Measurements from ENCODE around the gene FILIP1.

FILIP1 gene

DNA sequence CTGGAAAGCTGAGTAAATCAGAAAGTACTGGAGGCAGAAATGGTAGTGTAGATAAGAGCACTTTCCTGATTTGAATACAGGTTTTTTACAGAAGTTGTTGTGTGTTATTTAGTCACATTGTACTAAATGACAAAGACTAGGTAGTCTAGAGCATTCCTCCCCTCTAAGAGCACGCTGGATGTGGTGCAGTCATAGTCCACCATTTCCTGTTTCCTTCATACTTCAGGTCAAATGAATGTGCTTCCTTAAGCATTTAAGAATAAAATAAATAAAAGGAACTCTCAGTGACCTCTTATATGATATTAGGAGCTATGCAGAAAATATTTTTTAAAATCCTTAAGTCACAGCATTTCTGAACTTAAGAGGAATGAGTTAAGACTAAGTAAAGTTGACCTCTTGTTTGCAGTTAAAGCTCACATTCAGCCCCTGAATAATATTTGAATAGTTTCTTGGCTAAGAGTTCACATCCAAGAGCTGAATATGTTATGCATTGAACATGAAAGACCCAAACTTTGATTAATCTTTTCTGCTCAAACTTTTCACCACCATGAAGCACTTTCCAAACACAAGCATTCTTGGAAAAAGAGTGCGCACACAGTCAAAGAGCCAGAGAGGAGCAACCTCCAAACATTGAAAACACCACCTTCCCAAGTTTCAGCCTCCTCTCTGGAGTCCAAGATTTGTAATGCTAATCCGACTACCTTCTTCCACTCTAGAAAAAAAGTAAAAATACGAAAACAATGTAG is 155.6 kb downstream of the FILIP1 start:
- no peak for DNase-seq

DNA sequence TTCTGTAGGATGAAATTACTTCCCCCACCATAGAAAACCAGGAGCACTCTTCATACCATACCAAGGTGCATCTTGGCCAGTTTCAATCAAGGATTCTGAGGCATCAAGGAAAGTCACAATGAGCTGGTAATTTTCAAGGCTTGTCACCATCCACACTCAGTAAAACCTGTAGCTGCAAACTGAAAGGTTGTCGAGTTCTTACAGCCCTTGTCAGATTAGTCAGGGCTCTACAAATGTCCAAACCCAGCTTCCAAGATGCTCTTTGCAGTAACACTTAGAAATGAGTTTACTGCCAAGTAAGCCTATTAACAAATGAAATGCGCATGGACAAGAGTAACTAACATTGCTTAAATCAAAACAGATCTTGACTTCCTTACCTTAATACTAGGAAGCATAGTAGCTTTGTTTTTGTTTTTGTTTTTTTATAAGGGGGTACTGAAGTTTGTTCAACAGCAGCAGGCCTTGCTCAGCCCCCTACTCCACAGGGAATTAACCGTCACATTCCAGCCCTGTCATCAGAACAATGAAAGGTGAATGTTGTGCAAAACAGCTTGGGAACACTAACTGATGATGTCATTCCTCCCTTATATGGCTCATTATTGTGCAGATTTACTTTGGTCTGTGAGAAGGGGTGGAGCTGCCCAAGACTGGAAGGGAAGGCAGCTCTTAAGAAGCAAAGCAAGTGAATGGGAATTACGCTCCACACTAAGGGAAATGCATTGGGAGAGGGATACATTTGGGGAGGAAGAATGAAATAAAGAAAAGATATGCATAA is 159.1 kb downstream of the FILIP1 start:
- DNase-seq: no peak

DNA sequence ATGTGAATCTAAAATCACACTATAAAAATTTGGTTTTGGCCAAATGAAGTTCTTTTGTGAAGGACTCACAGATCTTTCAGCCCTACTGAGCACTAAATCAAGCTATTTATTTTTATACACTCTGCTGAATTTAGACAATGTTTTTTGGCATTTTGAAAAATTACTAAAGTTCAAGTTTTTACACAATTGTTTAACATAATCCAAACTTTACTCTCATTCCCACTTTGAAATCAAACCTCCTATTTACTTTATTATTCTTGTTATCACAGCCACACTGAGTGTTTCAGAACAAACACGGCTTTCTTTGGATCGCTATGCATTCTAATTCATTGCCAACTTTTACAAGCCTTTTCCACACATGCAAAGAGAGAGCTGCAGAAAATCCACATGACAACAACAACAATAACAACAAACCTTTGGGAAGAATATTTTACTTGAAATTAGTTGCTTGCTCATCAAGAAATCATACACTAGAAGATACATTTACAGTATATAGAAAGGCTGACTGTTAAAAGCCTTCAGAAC is 159.9 kb downstream of the FILIP1 start:
- peak in 1 of 51 donors; percentile 37 for DNase-seq

DNA sequence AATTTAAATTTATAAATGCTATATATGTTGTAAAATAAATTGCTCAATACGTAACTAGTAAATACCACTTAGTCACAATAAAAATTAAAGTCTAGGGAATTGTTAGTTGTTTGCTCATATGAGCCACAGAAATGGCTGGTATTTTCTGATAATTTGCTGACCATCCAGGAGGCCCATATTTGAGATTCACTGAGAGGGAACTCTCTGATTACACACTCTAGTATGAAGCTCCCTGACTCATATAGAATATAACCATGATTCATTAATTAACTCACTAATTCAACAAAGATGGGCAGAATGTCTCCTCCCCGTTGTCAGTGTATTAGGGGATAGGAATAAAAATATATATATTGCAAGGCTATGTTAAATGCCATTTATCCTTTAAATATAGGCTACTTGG is 162.4 kb downstream of the FILIP1 start:
- no peak for DNase-seq

DNA sequence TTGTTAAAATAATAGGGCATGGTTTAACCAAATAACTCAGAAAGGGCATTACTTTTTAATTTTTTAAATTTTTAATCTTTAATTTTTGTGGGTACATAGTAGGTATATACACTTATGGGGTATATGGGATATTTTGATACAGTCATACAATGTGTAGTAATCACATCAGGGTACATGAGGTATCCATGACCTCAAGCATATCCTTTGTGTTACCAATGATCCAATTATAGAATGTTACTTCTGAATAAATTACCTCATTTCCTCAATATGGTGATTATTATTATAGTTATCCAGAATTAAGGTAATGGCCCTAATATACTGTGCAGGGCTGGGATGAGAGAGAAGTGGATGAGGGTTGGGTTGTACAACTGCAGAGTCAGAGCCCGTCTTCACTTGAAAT is 163.9 kb downstream of the FILIP1 start:
- no peak for DNase-seq

DNA sequence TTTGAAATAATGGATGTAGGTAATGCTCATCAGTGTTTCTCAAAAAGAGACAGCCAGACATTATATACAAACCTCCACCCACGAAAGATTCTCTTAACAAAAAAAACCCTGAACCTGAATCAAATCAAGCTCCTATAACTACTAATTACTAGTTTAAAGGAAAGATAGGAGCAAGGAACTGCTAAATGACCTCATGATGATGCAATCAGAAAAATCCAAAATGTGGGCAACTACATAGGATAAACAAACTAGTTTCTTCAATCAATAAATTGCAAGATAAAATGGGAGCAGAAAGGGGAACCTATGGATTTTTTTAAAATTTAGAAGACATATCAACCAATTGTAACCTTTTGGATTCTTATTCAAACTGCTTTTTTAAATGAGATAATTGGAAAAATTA is 165.8 kb downstream of the FILIP1 start:
- DNase-seq: no peak

DNA sequence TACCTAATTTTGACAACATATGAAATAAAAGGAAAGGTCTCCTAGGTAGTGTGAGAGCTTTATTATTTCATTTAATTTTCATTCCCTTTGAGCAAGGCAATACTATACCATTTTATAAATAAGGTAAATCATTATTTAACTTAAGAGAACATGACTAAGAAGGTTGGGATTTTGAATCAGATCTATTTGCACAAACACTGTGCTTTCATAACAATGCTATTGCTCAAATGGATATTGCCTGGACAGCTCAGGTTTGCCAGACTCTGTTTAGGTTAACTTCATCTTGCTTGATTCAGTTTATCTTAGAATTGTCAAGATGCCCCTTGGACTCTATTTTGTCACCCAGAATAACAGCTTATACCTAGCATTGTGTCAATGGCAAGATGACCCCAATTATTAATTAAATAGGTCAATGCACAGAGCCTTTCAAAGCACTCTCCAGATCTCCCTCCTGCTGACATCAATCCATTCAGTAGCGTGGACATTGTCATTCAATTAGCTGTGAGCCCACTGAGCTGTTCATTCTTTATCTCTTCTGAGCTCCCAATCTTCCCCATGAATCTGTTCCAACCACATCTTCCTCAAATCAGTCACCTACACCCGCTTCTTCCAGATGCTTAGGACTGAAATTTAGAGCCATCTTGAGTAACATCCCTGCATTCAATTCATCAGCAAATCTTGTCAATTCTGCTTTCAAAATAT is 166.9 kb downstream of the FILIP1 start:
- no peak for DNase-seq

DNA sequence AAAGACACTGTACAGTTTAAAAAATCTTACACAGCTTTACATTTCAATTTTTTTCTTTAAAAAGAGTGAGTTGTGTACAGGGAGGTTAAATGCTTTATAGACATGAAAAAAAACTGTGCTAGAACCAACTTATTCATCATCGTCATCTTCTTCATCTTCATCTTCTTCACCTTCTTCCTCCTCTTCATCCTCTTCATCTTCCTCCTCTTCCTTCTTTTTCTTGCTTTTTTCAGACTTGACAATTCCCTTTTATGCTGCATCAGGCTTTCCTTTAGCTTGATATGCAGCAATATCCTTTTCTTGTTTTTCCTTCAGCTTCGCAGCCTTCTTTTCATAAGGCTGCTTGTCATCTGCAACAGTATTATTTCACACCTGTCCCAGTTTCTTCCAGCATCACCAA is 174.7 kb downstream of the FILIP1 start:
- no peak for DNase-seq

DNA sequence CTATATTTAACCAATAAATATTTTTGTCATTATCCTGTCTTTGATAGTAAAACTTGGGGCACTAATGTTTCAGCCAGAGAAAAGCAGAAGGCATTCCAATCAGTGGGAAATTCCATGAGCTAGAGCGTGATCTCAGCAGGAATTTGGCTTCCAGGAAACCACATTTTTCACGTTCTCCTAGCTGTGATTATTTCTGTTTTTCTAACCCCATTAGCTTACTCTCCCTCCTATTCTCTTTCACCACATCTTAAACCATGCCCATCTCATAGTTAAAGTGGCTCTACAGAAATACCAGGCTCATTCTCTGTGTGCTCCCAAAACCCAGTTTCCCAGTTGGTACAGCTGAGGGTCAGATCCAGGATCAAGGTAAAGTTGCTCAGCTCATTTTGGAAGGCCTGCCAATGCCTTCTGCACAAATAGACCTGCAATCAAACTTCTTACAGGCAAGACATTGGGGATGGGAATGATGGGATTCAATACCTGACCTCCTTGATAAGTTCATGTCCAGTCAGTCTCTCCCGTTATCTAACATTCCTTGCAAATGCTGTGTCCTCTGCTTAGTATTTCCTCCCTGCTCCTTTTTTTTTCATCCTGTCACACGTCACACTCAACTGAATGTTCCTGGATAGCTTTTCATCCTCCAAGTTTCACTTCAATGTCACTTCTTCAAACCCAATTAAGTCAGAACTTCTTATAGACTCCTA is 175.9 kb downstream of the FILIP1 start:
- no peak for DNase-seq

DNA sequence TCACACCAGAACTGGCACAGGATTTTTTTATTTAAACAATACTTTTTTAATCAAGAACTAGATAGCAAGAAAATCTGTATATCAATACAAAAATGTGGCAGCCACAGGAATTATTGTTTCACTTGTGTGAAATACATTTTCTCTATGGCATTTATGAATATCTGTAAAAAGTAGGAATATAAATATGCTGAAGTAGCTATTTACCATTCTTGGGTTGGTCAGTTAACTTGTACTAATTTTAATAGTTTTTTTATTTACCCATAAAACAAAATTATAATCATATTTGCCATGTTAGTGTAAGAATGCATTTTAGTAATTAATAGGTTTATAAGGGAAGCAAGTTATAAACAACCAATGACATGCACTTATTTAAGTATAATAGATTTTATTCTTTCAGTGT is 177.6 kb downstream of the FILIP1 start:
- DNase-seq: no peak

DNA sequence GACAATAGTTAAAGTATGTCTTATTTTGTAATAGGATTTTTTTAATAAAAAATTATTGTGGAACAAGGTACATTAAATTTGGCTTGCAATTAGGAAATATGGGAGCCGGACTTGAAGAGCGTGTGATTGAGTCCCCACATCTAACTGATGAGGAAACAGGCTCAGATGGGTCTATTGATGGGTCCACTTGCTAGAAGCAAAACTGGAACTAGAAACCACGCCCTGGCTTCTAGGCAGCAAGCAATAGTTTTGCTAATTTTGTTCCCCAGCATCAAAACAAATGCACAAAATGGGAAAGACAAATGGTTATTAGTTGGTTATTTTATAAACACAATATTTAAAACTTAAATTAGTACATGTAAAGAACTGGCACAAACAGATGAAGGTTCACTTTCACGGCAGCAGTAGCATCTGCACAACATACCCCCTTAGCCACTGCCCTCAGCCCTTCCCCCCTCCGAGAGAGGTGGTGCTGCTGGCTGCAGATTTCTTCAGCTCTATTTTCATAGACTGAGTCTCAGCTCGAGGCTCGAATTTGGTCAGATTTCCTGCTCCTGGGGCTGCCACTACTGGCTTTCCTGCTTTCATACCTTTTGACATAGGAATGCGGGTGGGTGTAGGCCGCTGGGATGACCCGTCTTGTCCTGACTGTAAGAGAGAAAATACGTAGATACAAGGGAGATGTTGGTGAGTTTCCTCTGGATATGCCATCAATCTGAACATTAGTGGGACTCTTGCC is 185.2 kb downstream of the FILIP1 start:
- no peak for DNase-seq

DNA sequence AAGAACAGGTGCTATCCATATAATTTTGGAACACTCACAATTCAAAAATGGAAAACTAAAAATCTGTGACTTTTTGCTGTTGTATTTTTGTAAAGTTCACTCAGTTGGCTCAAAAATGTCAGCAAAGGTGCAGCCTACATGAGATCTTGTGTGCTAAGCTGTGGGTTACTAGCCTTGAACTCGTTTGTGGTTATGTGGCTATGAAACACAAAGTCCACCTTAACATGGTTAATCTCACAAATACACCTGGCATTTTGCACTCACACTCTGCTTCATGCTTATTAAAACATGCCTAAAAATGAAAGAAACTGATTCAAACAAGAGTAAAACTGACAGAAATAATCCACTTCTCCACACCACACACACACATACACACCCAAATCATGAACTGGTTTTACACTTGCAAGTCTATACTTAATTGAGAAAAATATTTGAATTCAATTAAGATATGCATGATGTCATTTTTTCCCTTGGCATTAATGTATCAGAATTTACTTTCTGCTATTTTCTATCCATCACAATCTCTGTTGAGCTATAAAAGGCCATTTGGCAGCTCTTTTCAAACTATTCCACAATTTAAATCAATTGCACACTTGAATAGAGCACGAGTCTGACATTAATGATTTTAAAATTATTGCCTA is 186.1 kb downstream of the FILIP1 start:
- no peak for DNase-seq

DNA sequence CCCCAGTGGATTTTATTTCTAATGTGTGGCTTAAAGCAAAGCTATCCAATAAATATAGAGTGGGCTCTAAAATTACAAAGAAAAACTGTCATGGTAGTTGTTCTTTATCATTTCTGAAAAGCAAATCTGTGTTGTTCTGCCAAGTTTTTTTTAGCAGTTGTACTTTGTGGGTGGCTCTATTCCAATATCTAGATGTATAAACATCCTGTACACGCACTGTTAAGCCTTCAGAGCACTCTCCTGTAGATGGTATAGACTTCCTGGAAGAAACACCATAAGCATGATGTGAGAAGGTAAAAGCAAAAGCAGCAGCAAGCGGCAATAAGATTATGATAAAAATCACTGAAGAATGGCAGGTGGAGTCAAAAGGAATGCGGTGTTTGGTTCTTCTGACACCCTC is 187.5 kb downstream of the FILIP1 start:
- no peak for DNase-seq

DNA sequence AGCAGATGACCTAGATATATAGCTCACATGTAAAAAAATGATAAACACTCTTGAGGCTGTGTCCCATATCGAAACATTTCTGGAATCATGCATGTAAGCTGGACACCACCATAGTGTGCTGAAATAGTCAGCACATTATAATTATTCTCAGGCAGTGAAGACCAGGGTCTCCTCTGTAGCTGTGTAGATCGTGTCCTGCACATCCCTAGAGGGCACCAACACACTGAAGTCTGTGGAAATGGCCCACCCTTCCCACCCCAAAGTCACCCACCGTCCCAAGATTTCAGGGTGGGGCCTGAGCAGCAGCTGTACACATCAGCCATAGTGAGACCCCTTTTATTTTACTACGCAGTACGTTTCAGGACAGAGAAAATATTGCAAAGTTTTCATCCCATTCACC is 188.0 kb downstream of the FILIP1 start:
- DNase-seq: no peak

DNA sequence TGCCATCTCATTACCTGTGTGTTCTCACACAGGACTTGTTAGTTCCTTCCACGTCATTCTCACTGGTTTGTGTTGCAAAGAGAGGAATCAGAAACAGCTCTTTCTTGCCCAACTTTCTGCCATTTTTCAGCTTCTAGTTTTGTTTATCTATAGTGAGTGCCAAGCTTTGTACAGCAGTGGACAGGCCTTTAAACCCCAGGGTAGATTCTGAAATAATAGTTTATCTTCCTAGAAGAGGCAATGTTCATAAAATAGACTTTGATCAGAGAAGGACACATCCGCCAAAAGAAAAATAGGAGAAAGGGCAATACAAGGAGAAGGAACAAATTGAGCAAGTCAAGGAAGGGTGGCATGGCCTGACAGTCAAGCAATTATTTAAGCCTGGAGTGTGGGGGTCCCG is 191.3 kb downstream of the FILIP1 start:
- no peak for DNase-seq

DNA sequence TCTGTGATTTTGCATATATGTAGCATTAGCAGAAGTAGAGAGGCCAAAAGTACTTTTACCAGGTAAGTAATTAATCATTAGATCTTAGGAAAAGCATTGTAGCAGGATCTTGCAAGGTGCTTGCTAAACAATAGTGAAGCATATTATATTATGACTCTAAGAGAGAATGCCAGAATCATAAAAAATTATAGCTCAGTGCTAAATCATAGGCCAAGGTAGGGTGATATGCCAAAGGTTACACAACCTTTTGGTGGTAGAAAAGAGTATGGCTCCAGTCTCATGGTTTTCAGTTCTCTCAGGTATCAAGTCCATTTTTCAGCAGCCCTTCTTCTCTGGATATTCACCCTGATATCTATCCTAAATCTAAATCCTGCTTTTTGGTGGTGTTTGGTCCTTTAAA is 192.1 kb downstream of the FILIP1 start:
- no peak for DNase-seq

DNA sequence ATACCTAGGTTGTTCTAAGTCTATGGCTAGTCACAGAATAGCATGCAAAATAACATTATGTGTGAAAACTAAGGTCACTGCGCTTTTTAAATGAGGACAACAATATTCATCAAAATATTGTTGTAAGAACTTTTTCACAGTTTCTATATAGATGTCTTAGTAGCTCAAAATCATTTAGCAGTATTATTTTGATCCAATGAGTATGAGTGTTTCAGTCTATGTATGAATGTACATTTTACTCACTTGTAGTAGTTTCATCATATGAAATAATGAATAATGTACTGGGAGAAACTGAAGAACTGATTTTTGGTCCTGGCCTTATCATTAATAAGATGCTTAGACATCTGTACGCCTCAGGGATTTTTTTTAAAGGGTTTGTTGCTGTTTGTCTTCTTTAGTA is 192.5 kb downstream of the FILIP1 start:
- DNase-seq: no peak

DNA sequence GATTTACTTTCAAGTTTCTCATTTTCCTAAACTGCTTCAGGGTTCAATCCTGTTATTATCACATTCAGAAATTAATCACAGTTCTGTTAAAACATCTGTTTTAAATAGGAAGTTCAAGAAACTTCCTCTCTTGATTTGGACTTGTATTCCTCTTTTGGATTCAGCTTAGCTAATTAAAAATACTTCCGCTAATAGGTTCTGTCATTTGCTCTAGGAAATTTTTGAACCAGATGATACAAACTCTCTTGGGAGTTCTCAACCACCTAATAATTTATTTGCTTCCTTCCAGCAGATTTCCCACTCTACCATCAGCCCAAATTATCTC is 193.1 kb downstream of the FILIP1 start:
- DNase-seq: no peak

DNA sequence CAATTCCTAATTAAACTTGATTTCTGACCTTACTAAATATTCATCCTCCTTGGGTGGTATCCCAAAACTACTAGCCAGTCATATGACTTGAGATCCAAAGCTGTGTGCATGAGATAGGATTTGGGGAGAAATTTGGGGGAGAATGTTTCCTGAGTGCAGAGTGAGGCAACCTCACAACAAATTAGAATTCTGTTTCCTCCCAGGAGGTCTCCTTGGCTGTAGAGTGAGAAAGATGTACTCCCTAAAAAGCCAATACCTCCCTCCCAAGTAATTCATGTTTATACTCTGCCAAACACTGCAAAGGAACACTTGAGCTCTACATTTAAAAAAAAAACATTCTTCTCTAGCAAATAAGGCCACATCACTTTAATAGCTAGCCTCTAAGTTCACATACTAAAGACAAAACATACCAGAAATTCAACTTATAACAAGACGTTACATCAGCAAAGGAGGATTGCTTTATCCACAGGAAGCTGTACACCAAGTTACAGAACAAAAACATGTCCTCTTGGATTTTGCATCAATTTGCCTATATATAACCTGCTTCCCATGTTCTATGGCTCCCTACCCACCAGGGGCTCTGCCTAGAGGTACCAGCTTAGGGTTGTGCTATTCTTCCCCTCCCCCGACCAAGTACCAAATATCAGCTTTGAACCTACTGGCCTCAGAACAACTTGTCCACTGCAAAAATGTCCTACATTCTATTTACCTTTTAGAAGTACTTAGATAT is 193.6 kb downstream of the FILIP1 start:
- DNase-seq: no peak

Data from hypothalamus (tissue), 51 donors.